Tibial nerve (tissue), 4 donors: ENCODE measurements around the gene ZBTB1. TPM values are rescaled to one million over a fixed set of nuclear protein-coding genes. Genes with fewer than 3 reads are reported as not detected.
"Not testable (repeated sequence)": the region's sequence is repeated elsewhere in the genome, so short reads cannot be mapped to it uniquely, and the experiment has no call there.

Experiments
- DNase-seq, 2 donors: peaks; one replicate each; pipeline ENCODE4 v3.0.0-alpha.2; 2019; ENCODE audit warnings: low spot score in 2 of 2
- H3K27ac ChIP-seq, 4 donors: fragments of 200-600 bp; sonication (generic) in 3 of 4; one replicate each; pipeline ENCODE4 v1.5.1; 2017 to 2019; ENCODE audit warnings: mild to moderate bottlenecking in 1 of 4
- H3K27me3 ChIP-seq, 2 donors: fragments of 200-600 bp; sonication (generic) in 1 of 2; one replicate each; pipeline versions ENCODE4 v1.5.1 to v1.6.0; 2017 to 2019
- H3K36me3 ChIP-seq, 3 donors: fragments of 200-600 bp; sonication (generic); one replicate each; pipeline ENCODE4 v1.5.1; 2018 to 2019
- H3K4me1 ChIP-seq, 4 donors: fragments of 200-600 bp; sonication (generic) in 3 of 4; one replicate each; pipeline ENCODE4 v1.5.1; 2017 to 2019
- H3K4me3 ChIP-seq, 4 donors: fragments of 200-600 bp; sonication (generic) in 3 of 4; one replicate each; pipeline ENCODE4 v1.5.1; 2017 to 2019; ENCODE audit warnings: mild to moderate bottlenecking in 1 of 4, moderate library complexity in 1 of 4
- H3K9me3 ChIP-seq, 4 donors: fragments of 200-600 bp; sonication (generic) in 3 of 4; one replicate each; pipeline ENCODE4 v1.5.1; 2017 to 2019
- EP300 ChIP-seq, 2 donors: sonication (generic); formaldehyde crosslinking; IDR thresholded peaks; one replicate each; pipeline ENCODE4 v1.6.1; 2017; ENCODE audit warnings: antibody characterized with exemption in 2 of 2, mild to moderate bottlenecking in 1 of 2
- POLR2A ChIP-seq, 2 donors: fragments of 450-650 bp; IDR thresholded peaks; one replicate each; pipeline ENCODE4 v1.6.1; 2017; ENCODE audit warnings: antibody characterized with exemption in 2 of 2, mild to moderate bottlenecking in 2 of 2, moderate library complexity in 2 of 2
- WGBS, 2 donors: methylation state at CpG; one replicate each; pipeline ENCODE4 v1.1.5; 2018; 5-methylcytosine and 5-hydroxymethylcytosine counted together
- small RNA-seq: library from RNA; depleted of rRNA; stranded (forward); fragments of <200 nt; gene quantifications from one replicate; pipeline ENCODE3, GENCODE V24; 2016
- total RNA-seq, 4 donors: library from RNA; depleted of rRNA; stranded (reverse); fragments of >200 nt; gene quantifications; one replicate each; pipeline ENCODE4 v1.1.0, GENCODE V29; 2016
- TF ChIP-seq, protein P1 (sequence below), 5 experiments: fragments of 200-600 bp in 3 of 5; fragments of 450-650 bp in 2 of 5; sonication (generic) in 3 of 5; IDR thresholded peaks; one replicate each; pipeline ENCODE4 v1.5.1; 2016 to 2019; ENCODE audit warnings: antibody characterized with exemption in 5 of 5, mild to moderate bottlenecking in 3 of 5, moderate library complexity in 2 of 5

ZBTB1 gene
- total RNA-seq, 4 donors from 2014 or later = 46.5 to 66.9 (median 55.9) TPM

DNA sequence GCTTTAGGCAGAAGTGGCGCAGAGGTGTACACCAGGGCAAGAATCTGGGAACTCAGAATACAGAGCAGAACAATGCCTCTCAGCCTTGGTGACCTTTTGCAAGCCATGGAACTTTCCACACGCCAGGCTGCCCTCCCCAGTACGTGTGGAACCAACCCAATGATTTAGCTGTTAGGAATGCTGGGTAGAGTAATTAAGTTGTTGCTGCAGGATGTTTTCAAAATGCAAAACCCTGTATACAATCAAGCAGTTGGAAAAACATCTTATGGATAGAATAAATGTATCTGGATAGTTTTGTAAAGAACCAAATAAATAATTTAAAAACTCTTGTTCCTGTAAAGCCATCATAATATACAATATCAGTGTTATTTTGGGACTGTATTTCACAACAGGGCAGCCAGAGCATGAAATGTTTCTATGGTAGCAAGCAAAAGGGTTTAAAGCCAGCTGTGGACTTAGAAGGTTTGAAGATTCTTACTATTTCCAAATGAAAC is 64.6 kb downstream of the ZBTB1 start:
- peaks cover 0 to 66% (median 28%) of the 10 kb centered on the region in 4 donors for H3K4me1 ChIP-seq
- WGBS, 2 donors = 25 to 36% methylated on average over 3 of the region's 3 CpGs
- TF ChIP-seq EP300 (IDR thresholded peaks at IDR 0.05) (peak; percentile 72 to 88), POLR2A (IDR thresholded peaks at IDR 0.05) (no peak)
- TF ChIP-seq, protein P1, sequence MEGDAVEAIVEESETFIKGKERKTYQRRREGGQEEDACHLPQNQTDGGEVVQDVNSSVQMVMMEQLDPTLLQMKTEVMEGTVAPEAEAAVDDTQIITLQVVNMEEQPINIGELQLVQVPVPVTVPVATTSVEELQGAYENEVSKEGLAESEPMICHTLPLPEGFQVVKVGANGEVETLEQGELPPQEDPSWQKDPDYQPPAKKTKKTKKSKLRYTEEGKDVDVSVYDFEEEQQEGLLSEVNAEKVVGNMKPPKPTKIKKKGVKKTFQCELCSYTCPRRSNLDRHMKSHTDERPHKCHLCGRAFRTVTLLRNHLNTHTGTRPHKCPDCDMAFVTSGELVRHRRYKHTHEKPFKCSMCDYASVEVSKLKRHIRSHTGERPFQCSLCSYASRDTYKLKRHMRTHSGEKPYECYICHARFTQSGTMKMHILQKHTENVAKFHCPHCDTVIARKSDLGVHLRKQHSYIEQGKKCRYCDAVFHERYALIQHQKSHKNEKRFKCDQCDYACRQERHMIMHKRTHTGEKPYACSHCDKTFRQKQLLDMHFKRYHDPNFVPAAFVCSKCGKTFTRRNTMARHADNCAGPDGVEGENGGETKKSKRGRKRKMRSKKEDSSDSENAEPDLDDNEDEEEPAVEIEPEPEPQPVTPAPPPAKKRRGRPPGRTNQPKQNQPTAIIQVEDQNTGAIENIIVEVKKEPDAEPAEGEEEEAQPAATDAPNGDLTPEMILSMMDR (IDR thresholded peaks at IDR 0.05) = no peak
- H3K4me3 ChIP-seq = no peak overlapping the region
- no peaks in the 10 kb centered on the region for H3K36me3 ChIP-seq
- H3K27ac ChIP-seq = peak overlapping the region; percentile 53 to 83 (median 70)
- no peaks in the 10 kb centered on the region for H3K27me3 ChIP-seq
- H3K9me3 ChIP-seq = no peaks in the 10 kb centered on the region
- peak; percentile 37 to 55 for DNase-seq

DNA sequence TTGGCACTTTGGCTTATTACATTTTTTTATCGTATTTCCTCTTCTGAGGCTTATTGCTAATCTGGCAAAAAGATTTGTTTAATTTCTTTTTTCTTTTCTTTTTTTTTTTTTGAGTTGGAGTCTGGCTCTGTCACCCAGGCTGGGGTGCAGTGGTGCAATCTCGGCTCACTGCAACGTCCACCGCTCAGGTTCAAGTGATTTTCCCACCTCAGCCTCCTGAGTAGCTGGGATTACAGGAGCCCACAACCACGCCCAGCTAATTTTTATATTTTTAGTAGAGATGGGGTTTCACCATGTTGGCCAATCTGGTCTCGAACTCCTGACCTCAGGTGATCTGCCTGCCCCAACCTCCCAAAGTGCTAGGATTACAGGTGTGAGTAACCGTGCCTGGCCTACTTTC is 65.1 kb downstream of the ZBTB1 start:
- not testable (repeated sequence) for H3K27me3 ChIP-seq, H3K36me3 ChIP-seq, DNase-seq, H3K9me3 ChIP-seq, H3K4me3 ChIP-seq
- 71% methylated on average over 7 of the region's 7 CpGs for WGBS, 2 donors
- Histone ChIP-seq H3K27ac (peak overlapping the region; percentile 53 to 83 (median 70)), H3K4me1 (peaks cover 0 to 66% (median 28%) of the 10 kb centered on the region in 4 donors)

DNA sequence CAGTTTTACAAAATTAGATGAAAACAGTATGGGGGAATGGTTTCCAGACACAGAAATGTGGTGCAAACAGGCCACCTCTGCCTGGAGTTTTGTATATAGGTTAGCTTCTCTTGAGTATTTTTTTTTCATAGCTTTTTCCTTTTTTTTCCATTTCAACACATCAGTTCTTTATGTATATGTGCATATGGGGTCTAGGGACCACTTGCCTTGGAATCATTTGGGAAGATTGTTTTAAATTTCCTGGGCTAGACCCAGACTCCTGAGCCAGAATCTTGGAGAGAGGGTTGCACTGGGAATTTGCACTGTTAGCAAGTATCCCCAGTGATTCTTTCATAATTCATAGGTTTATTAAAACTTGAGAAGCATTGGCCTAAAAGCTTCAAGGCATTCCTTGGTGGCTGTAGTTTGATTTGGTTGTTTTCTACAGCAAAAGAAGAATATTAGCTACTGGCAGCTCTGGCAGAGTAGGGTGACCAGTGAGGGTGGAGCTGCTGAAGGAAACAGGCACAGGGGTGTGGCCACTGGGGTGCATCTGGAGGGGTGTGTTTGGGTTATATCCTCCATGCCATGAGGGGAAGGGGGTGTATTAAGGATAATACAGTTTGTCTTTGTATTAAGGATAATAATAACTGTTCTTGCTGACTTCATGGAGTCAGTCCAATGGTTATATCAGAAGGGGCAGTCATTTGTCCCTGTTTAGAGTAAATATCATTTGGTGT is 68.0 kb downstream of the ZBTB1 start:
- Histone ChIP-seq H3K27ac (peak overlapping the region in 3 of 4 donors; percentile 50 to 82 (median 81)), H3K9me3 (no peaks in the 10 kb centered on the region), H3K4me1 (peaks cover 0 to 54% (median 25%) of the 10 kb centered on the region in 4 donors), H3K36me3 (no peaks in the 10 kb centered on the region), H3K27me3 (no peaks in the 10 kb centered on the region), H3K4me3 (no peak overlapping the region)
- no peak for DNase-seq
- TF ChIP-seq POLR2A (IDR thresholded peaks at IDR 0.05) (no peak), EP300 (IDR thresholded peaks at IDR 0.05) (no peak)
- TF ChIP-seq, protein P1 (IDR thresholded peaks at IDR 0.05) = no peak

DNA sequence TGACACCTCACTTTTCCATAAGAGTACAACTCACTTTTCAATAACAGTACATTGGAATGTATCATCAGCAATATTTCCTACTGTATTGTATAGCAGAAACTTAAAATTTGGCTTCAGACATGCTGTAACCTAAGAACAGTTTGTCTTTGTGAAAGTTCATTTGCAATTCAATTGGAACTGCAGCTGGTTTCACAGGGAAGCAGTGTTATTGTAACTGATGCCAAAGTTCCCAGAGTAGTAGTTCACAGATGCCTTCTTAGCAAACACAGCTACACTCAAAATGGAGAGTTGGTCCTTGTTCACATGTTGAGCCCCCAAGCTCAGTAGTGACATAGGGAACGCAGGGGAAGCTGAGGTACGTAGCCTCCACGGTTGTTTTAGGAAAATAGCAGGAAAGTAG is 68.5 kb downstream of the ZBTB1 start:
- Histone ChIP-seq H3K36me3 (no peaks in the 10 kb centered on the region), H3K4me1 (peaks cover 0 to 49% (median 22%) of the 10 kb centered on the region in 4 donors), H3K9me3 (no peaks in the 10 kb centered on the region), H3K27me3 (no peaks in the 10 kb centered on the region), H3K4me3 (no peak overlapping the region), H3K27ac (peak overlapping the region; percentile 50 to 82 (median 70))
- TF ChIP-seq, protein P1 (IDR thresholded peaks at IDR 0.05) = no peak
- TF ChIP-seq EP300 (IDR thresholded peaks at IDR 0.05) = peak in 1 of 2 donors; percentile 32
- TF ChIP-seq POLR2A (IDR thresholded peaks at IDR 0.05) = no peak
- WGBS, 2 donors = 39 to 41% methylated on average over 3 of the region's 3 CpGs
- no peak for DNase-seq

Small RNA genes within 50 kb of the gene (small RNA-seq; reads per million reads assigned to genes)
- not detected for gene AL049869.4

Other genes starting within 250 kb of the ZBTB1 start
- gene ESR2, start 210.4 kb upstream of the ZBTB1 start, total RNA-seq = 1 to 10 TPM in 3 of 4 donors, under 1 TPM in 1; 0.59 to 2.4 (median 1.5) TPM
- 10 to 100 TPM; 52.0 to 59.4 (median 56.7) TPM for gene MTHFD1, start 116.4 kb upstream of the ZBTB1 start, total RNA-seq
- gene AKAP5, start 39.3 kb upstream of the ZBTB1 start, total RNA-seq = under 1 TPM; 0.22 to 0.90 (median 0.50) TPM
- gene ZBTB25, start 932 bp upstream of the ZBTB1 start, total RNA-seq = 10 to 100 TPM; 14.9 to 26.4 (median 16.6) TPM
- 100 to 1,000 TPM in 2 of 4 donors, 10 to 100 TPM in 2; 79.3 to 111 (median 98.9) TPM for gene HSPA2, start 36.0 kb downstream of the ZBTB1 start, total RNA-seq
- gene PPP1R36, start 45.2 kb downstream of the ZBTB1 start, total RNA-seq = 1 to 10 TPM in 3 of 4 donors, under 1 TPM in 1; 0.59 to 7.6 (median 4.4) TPM
- 10 to 100 TPM; 33.3 to 73.9 (median 63.1) TPM for gene PLEKHG3, start 199.7 kb downstream of the ZBTB1 start, total RNA-seq